Pulmonary artery endothelial cell (primary cell): Measurements from ENCODE around the gene DVL2. TPM values are rescaled to one million over a fixed set of nuclear protein-coding genes. Genes with fewer than 3 reads are reported as not detected.

Experiments used
- DNase-seq: peaks from one replicate; pipeline ENCODE4 v3.0.0-alpha.2; 2011; ENCODE audit warnings: low read depth, low spot score
- total RNA-seq: library from RNA; depleted of rRNA; stranded (reverse); fragments of >200 nt; gene quantifications from 2 replicates; pipeline ENCODE4 v1.2.3, GENCODE V29; 2014

Gene DVL2
- total RNA-seq, 1 donor from 2014 or later, result 35.2 TPM

DNA sequence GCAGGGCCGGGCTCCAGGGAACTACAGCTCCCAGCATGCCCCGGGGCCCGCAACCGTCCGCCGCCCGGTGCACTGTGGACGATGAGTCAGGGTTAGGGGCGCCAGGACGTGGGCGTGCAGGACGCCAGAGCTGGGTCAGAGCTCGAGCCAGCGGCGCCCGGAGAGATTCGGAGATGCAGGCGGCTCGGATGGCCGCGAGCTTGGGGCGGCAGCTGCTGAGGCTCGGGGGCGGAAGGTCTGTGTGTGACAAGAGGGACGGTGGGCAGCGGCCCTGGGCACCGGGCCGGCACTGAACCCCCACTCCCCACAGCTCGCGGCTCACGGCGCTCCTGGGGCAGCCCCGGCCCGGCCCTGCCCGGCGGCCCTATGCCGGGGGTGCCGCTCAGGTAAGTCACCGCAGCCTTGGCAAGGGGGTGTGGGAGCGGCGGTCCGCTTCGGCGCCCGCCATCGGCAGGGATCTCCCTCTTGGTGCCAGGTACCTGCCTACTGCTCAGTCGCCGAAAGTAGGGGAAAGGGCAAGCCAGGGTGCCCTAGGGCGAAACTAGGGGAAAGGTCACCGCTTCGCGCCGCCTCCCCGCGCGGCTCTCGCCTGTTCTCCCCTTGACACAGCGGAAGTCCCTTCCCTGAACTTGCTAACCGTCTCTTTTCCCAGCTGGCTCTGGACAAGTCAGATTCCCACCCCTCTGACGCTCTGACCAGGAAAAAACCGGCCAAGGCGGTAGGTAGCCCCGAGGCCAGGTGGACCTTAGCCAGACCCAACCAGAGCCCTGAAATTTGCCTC is 14.3 kb downstream of the DVL2 start, which contains the start of the genes ACADVL and DLG4:
Gene ACADVL, plus strand, starts transcription at position 127 of the 781 bp plus-strand sequence. Its CDS starts 47 bp downstream, at position 174.
Gene DLG4, minus strand, starts transcription at position 25 of the 781 bp plus-strand sequence.
- no peak for DNase-seq

DNA sequence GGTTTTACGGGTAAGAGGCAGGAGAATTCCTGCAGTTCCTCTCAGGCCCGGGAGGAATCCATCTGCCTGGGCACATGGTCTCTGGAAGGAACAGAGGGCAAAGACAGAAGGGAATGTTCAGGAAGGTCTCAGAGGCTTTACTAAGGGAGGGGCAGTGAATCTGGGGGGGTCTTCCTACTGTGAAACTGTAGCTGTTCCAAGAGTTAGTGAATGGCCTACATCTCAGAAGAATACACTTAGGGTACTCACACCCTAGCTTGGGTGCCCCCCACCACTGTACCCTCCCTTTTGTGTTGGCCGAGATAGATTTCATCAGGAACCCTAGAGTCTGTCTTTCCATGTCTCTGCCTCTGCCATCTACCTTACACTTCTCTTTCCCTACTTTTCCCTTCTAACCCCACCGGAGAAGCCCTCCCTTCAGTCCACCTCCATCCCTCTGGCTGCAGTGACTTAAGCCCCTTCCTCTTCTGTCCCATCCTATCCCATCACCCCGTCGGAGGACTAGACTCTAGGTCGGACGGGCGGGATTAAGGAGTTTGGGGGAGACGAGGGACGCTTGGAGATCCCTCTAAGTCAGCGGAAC is 15.0 kb downstream of the DVL2 start:
- no peak for DNase-seq

DNA sequence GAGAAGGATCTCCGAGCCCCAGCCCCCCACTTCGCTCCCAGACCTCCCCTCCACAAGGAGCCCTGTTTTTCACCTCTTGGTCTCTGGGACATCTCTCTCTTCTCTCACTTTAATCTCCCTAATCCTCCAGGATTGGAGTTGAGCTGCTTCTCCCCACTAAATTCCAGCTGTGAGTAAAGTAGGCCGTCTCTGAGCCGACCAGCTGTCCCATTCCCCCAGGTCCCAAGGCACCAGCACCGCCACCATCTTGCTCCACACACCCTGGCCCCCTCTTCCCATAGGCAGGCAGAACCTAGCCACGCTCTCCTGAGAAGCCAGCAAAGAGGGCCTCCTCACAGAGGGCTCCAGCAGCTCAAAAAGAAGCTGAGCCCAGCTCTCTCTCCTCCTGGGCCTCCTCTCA is 15.6 kb downstream of the DVL2 start:
- no peak for DNase-seq

DNA sequence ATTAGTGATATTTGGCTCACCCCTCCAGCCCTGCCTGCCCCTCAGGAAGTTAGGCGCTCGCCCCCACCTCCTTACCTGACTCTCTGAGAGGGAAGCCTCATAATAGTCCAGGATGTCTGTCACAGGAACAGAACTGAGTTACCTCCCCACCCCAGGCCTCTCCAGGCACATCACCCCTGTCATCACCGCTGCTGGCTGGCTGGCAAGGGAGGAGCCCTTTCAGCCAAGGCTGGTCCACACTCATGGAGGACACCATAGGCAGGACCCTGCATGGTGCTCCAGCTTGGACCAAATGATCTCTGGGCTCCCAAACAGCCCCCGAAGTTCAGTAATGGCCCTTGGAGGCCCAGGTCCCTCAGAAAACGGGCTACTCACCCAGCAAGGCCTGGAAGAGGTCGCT is 16.2 kb downstream of the DVL2 start:
- no peak for DNase-seq

DNA sequence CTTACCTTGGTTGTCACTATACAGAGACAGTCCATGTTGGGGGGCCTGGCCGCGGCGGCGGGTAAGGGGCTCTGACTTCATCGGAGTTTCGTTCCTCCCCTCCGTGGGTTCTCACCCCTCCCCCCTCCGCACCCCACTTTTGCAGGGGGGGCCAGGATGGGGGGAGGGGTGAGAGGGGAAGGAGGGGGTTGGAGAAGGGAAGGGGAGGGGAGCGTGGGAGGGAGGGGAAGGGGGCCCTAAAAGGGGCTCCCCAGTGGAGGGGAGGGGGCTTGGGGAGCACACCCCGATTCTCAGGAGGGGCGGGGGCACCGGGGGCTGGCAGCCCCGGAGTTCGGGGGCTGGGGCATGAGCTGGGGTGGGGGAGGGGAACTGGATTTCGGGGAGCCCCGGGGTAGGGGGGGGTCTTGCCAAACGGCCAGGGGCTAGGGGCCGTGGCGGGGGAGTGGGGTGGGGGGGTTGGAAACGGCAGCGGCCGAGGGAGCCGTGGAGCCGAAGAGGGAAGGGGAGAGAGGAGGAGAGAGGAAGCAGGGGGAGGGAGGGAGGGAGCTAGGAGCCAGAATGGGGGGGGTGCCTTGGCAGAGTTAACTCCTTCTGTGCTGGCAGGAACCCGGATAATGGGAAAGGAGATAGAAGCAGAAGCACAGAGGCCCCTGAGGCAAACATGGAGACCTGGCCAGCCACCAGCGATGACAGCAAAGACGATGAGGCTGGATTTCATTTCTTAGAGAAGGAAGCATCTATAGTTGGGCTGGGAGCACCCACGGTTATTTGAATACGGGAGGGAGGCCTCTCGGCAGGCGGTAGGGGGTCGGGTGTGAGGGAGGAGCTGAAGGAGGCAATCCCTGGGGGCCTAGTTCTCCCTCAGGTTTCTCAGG is 17.0 kb downstream of the DVL2 start:
- DNase-seq, result no peak

DNA sequence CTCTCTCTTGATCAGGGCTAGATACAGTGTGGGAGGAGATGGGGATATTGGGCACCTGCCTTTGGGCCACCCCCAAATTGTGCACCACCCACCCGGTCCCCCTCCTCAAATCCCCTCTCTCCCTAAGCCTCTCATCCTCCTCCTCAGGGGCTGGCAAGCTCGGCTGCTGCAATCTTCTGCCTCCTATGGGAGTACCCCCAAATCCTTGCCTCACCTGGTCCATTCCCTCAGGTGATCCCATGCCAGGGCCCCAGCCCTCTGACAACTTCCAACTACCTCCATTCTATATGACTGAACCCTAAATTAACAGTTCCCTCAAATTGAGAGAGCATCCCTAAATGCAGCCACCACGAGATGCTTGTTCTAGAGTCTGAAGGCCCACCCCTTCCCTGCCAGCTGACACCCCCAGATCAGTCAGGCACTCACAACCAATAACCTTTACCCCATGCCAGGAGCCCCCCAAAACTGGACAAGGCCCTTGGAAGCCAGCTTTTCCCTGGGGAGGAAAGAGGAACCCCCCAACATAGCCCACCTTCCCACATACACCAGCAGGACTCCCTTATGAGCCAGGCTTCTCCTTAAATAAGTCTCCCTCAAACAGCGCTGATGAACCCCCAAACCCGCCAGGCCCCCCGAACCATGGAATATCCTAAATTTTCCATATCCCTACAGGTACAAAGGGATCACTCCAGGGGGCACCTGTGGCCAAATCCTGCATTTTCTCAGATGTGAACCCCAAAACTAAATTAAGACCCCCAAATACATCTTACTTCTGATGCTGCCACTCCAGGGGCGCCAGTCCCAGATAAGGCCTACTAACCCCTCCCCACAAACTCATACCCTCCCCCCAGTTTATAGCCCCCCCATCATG is 17.8 kb downstream of the DVL2 start:
- no peak for DNase-seq

- no peak for DNase-seq
These were observed 18.6 kb downstream of the DVL2 start for GRCh38 chr17:7215652-7216180.

GRCh38 chr17:7215136-7215638 is 19.1 kb downstream of the DVL2 start:
- DNase-seq, result no peak

DNA sequence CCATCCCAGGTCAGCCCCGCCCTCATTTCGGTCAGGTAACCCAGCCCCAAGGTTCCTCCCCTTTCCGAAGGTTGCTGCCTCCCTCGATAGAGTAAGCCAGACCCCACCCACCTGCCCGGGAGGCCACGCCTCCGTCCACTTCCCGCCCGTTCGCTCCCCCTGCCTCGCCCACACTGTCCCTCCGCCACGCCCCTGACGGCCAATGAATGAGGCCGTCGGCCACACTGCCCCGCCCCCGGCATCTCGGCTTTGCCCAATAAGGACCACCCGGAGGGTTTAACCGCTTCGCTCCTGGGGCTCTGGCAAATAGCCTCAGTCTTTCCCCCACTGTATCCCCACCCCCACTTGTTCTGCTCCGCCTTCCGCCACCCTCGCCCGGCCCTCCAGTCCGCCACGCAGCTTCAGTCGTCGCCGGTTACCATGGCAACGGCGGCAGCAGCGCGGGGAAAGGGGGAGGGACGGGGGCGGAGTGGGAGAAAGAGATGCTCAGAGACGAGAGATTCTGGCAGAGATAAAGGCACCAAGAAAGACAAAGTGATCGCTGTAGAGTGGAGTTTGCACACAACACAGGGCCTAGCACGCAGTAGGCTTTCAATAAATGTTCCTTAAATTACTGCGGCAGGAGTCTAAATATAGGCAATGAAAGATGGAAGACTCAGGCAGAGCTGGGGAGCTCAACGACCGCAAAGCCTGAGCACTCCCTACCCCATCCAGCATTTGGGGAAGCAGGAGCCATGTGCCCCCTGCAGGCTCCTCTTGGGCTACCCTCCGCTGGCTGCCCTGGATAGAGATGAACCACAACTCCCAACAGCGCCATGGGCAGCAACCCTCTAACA is 19.8 kb downstream of the DVL2 start:
- peak; percentile 88 for DNase-seq

DNA sequence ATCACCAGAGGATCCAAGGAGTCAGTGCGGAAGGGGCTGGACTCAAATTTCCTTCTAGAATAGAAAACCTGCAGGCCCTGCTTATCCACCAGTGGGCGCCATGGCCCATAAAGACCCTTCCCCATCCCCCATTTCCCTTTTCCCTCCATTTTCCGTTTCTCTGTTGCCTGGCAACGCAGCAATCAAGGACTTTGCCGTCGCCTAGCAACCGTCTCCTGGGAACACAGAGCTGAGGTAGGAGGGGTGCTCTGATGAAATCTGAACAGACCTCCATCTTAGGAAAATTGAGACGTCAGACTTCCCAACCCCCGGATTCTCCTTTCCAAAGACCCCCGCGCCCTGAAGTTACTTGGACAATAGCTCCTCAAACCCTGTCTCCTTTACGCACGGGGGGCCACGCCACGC is 20.4 kb downstream of the DVL2 start:
- DNase-seq, result no peak

DNA sequence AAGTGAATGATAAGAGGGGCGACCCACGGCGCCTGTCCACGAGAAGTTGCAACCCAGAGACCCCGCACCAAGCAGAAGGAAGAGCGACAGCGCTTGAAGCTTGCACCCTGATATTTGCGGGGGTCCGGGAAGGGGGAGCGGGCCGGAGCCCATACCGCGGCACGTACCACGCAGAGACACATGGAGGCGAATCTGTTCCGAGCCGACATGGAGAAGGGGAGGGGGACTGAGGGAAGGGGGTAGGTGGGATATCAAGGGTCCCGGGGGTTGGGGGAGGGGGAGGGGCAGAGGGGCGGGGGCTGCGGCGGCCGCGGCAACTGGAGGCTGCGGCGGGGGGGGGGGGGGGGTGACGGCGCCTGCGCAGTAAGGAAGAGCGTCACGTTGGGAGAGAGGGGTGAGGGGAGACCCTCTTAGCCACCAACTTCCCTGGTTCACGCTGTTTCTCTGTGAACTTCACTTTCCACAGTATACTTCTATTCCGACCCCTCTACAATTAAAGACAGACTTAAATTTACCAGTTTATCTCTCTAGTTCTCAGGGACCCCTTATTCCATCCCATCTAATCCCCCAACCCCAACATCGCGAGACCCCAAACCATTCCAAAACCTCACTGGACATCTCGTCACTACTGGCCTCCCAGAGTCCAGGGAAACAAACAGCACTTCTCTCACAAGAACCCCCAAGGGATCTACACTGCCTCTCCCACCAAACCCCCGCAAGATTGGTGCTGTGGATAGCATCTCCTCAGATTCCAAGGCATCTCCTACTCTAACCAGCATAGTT is 22.6 kb downstream of the DVL2 start:
- no peak for DNase-seq

GRCh38 chr17:7208754-7209460 is 25.4 kb downstream of the DVL2 start:
- DNase-seq, result no peak

- no peak for DNase-seq
These were observed 26.2 kb downstream of the DVL2 start for GRCh38 chr17:7208027-7208571.

GRCh38 chr17:7207120-7208001 is 27.0 kb downstream of the DVL2 start:
- DNase-seq, result no peak

DNA sequence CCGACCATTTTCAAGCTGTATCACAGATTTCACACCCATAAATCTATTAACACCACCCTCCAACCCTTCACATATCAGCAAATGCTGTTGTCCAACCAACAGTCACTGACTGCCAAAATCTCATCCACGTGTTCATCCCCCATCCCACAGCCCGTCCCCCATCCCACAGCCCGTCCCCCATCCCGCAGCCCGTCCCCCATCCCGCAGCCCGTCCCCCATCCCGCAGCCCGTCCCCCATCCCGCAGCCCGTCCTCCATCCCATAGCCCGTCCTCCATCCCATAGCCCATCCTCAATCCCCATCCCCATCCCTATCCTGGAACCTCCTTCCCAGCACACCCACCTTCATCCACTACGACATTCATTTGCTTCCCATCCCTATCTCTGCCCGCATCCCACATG is 28.8 kb downstream of the DVL2 start:
- DNase-seq, result no peak

GRCh38 chr17:7204828-7205461 is 29.4 kb downstream of the DVL2 start:
- no peak for DNase-seq
